Measurements from ENCODE around the gene KLF15. TPM values are rescaled to one million over a fixed set of nuclear protein-coding genes. Genes with fewer than 3 reads are reported as not detected.

KLF15 gene
- total and polyA plus RNA-seq, 2 of the 4 experiments (the other 2 are of a cell fraction), result 0.18 to 0.24 TPM

DNA sequence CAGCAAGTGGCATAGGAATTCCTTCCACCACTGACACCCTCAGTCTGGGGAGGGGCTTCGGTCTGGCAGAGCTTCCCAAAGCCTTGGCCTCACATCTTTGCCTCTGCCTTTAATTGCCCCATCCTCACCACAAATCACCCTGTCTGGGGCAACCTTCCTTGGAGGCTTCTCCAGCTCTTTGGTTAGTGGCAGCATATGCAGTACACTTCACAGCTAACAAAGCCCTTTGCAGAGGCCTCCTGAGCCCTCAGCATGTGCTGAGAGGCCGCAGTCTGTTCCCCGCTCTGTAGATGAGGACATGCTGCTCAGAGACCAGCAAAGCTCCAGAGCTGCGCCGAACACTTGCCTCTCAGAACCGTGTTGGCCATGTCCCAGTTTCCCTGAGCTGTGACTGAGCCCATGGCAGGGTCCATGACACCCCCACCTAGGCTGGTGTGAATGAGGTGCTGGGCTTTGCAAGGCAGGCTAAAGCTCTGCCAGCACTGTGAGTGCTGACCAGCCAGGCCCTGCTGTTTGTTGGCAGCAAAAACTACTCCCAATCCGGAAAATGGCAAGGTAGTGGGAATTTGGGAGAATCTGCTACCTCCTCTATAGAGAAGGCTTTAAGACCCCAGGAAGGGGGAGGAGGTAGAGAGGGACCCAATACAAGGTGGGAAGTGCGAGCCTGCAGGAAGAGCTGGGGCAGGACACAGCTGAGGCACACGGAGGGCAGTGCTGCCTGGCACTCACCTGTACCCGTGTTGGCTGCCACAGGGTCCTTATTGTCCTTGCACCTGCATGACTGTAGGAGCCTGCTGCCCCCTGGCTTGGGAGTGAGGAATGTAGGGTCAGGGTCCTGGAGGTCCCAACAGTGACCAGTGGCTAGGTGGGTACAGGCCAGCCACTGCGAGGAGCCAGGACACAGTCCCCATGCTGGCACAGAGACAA lies 8.4 kb upstream of the KLF15 start:
- Histone ChIP-seq H3K23ac (ENCODE audit: low read depth, low read length) (no peak overlapping the region), H2BK5ac (ENCODE audit: low read depth, low read length, poor library complexity, severe bottlenecking) (no peak overlapping the region), H2BK20ac (ENCODE audit: low read depth, low read length) (no peak overlapping the region), H3K27ac (ENCODE audit: insufficient read depth, low read length) (no peak overlapping the region), H3K4me3 (ENCODE audit: insufficient read depth, low read depth, low read length) (no peak overlapping the region), H4K91ac (ENCODE audit: insufficient read depth, low read depth, low read length) (no peak overlapping the region), H2BK120ac (ENCODE audit: low read depth, low read length) (no peak overlapping the region), H3K79me1 (ENCODE audit: low read depth in 1 of 2, low read length in 2 of 2) (no peaks in the 10 kb centered on the region), H2AFZ (replicated peaks; ENCODE audit: low read length, poor library complexity) (no peak overlapping the region), H4K20me1 (ENCODE audit: insufficient read depth, low read length) (no peaks in the 10 kb centered on the region), H4K5ac (ENCODE audit: low read depth, low read length) (no peak overlapping the region), H3K27me3 (ENCODE audit: control insufficient read depth, insufficient read depth, low read length) (peaks cover 35% of the 10 kb centered on the region), H2AK5ac (ENCODE audit: low read depth, low read length) (no peak overlapping the region), H3K9me3 (ENCODE audit: control insufficient read depth, insufficient read depth, low read length) (no peaks in the 10 kb centered on the region), H3K9ac (ENCODE audit: low read depth, low read length) (no peak overlapping the region), H3K4ac (ENCODE audit: low read depth, low read length) (no peak overlapping the region), H3K4me1 (ENCODE audit: control insufficient read depth, insufficient read depth, low read length) (no peaks in the 10 kb centered on the region), H3K9me1 (ENCODE audit: insufficient read depth, low read length) (no peaks in the 10 kb centered on the region), H3K56ac (ENCODE audit: extremely low read depth, insufficient read depth, low read length) (no peak overlapping the region), H3K14ac (replicated peaks; ENCODE audit: low read depth, low read length) (no peak overlapping the region), H2BK15ac (ENCODE audit: low read depth, low read length) (no peak overlapping the region), H3K36me3 (ENCODE audit: control insufficient read depth, insufficient read depth, low read length) (no peaks in the 10 kb centered on the region), H3K4me2 (ENCODE audit: low read depth, low read length) (no peak overlapping the region), H4K8ac (ENCODE audit: low read depth in 2 of 2, low read length in 2 of 2) (no peak overlapping the region), H3K18ac (ENCODE audit: low read depth, low read length) (no peak overlapping the region), H2AK9ac (replicated peaks; ENCODE audit: low read depth, low read length, poor library complexity) (no peak overlapping the region)
- dilution Hi-C loops (cut with HindIII; ENCODE audit: low sequenced_read_pairs, unreplicated experiment), result no loop called here
- ChIA-PET CTCF (no interaction called here), POLR2A (ENCODE audit: unreplicated experiment) (no interaction called here)
- DNase-seq (no peak), ATAC-seq (ENCODE audit: low read depth) (no peak)
- in situ Hi-C loops (cut with MboI; ENCODE audit: low sequenced_read_pairs), result no loop called here
- intact Hi-C loops (cut with micrococcal nuclease), result no loop called here
- 50% methylated on average over 2 of the region's 11 CpGs; no CpG with 5 or more reads in 1 of the 2 experiments for WGBS, 2 experiments (ENCODE audit: extremely low coverage in 2 of 2, insufficient read length in 1 of 2)
- no TSS peak for BruUV-seq (replicated peaks)
- TF ChIP-seq NFE2L2 (IDR thresholded peaks at IDR 0.05; ENCODE audit: low read depth, low read length) (no peak), MAFK (IDR thresholded peaks at IDR 0.05; ENCODE audit: low read depth, low read length) (no peak), FOS (IDR thresholded peaks at IDR 0.05; ENCODE audit: low read depth, low read length) (no peak), RFX5 (IDR thresholded peaks at IDR 0.05; ENCODE audit: low read depth, low read length) (no peak), MXI1 (IDR thresholded peaks at IDR 0.05; ENCODE audit: borderline replicate concordance, low read depth, low read length) (no peak), CEBPB (IDR thresholded peaks at IDR 0.05; ENCODE audit: low read depth, low read length) (no peak), BHLHE40 (IDR thresholded peaks at IDR 0.05; ENCODE audit: low read depth, low read length) (no peak), SMC3 (IDR thresholded peaks at IDR 0.05; ENCODE audit: low read depth, low read length) (no peak), CHD1 (IDR thresholded peaks at IDR 0.05; ENCODE audit: low read depth, low read length) (no peak), RAD21 (IDR thresholded peaks at IDR 0.05; ENCODE audit: low read length) (no peak), MAZ (IDR thresholded peaks at IDR 0.05; ENCODE audit: borderline replicate concordance, low read depth, low read length) (no peak), POLR2A (IDR thresholded peaks at IDR 0.05; ENCODE audit: low read depth, low read length) (no peak), RCOR1 (IDR thresholded peaks at IDR 0.05; ENCODE audit: insufficient replicate concordance, low read length) (no peak)
- TF ChIP-seq, protein P1, sequence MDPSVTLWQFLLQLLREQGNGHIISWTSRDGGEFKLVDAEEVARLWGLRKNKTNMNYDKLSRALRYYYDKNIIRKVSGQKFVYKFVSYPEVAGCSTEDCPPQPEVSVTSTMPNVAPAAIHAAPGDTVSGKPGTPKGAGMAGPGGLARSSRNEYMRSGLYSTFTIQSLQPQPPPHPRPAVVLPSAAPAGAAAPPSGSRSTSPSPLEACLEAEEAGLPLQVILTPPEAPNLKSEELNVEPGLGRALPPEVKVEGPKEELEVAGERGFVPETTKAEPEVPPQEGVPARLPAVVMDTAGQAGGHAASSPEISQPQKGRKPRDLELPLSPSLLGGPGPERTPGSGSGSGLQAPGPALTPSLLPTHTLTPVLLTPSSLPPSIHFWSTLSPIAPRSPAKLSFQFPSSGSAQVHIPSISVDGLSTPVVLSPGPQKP (IDR thresholded peaks at IDR 0.05; ENCODE audit: borderline replicate concordance, low read depth, low read length), result no peak
- TF ChIP-seq, protein P2, sequence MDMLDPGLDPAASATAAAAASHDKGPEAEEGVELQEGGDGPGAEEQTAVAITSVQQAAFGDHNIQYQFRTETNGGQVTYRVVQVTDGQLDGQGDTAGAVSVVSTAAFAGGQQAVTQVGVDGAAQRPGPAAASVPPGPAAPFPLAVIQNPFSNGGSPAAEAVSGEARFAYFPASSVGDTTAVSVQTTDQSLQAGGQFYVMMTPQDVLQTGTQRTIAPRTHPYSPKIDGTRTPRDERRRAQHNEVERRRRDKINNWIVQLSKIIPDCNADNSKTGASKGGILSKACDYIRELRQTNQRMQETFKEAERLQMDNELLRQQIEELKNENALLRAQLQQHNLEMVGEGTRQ (IDR thresholded peaks at IDR 0.05; ENCODE audit: low read depth, low read length), result no peak
